Measurements from ENCODE around the gene CRYBG1.

The CRYBG1 gene

GRCh38 chr6:106612671-106613416 is 252.3 kb downstream of the CRYBG1 start:
- no peak for DNase-seq
- Histone ChIP-seq H3K4me3 (ENCODE audit: control insufficient read depth in 1 of 7, extremely low read depth in 1 of 7, insufficient read depth in 4 of 7, low read depth in 2 of 7, low read length in 6 of 7) (no peak overlapping the region), H3K9me3 (ENCODE audit: control extremely low read depth in 1 of 5, control insufficient read depth in 4 of 5, insufficient read depth in 2 of 5, low read depth in 1 of 5, low read length in 4 of 5) (no peaks in the 10 kb centered on the region), H3K4me1 (ENCODE audit: control extremely low read depth in 1 of 4, control insufficient read depth in 4 of 4, insufficient read depth in 4 of 4, low read length in 3 of 4) (peaks cover 0 to 16% (median 2%) of the 10 kb centered on the region in 4 experiments), H3K36me3 (ENCODE audit: control insufficient read depth in 4 of 4, insufficient read depth in 4 of 4, low read length in 3 of 4) (peaks cover 0 to 5% (median 2%) of the 10 kb centered on the region in 4 experiments), H3K27ac (ENCODE audit: insufficient read depth in 1 of 2, low read depth in 1 of 2, low read length in 2 of 2, poor library complexity in 1 of 2, severe bottlenecking in 2 of 2) (no peak overlapping the region), H3K27me3 (replicated peaks in 2 of 5; ENCODE audit: control insufficient read depth in 4 of 5, insufficient read depth in 5 of 5, low read length in 4 of 5) (no peaks in the 10 kb centered on the region)
- 95% methylated on average over 3 of the region's 9 CpGs for WGBS (ENCODE audit: insufficient coverage)
- ChIA-PET CTCF (no interaction called here), POLR2A (no interaction called here)

GRCh38 chr6:106613590-106613989 is 253.1 kb downstream of the CRYBG1 start:
- Histone ChIP-seq H3K9me3 (ENCODE audit: control extremely low read depth in 1 of 5, control insufficient read depth in 4 of 5, insufficient read depth in 2 of 5, low read depth in 1 of 5, low read length in 4 of 5) (no peaks in the 10 kb centered on the region), H3K27ac (ENCODE audit: insufficient read depth in 1 of 2, low read depth in 1 of 2, low read length in 2 of 2, poor library complexity in 1 of 2, severe bottlenecking in 2 of 2) (no peak overlapping the region), H3K4me1 (ENCODE audit: control extremely low read depth in 1 of 4, control insufficient read depth in 4 of 4, insufficient read depth in 4 of 4, low read length in 3 of 4) (peaks cover 0 to 16% (median 2%) of the 10 kb centered on the region in 4 experiments), H3K27me3 (replicated peaks in 2 of 5; ENCODE audit: control insufficient read depth in 4 of 5, insufficient read depth in 5 of 5, low read length in 4 of 5) (no peaks in the 10 kb centered on the region), H3K4me3 (ENCODE audit: control insufficient read depth in 1 of 7, extremely low read depth in 1 of 7, insufficient read depth in 4 of 7, low read depth in 2 of 7, low read length in 6 of 7) (no peak overlapping the region), H3K36me3 (ENCODE audit: control insufficient read depth in 4 of 4, insufficient read depth in 4 of 4, low read length in 3 of 4) (peaks cover 0 to 7% (median 4%) of the 10 kb centered on the region in 4 experiments)
- DNase-seq = no peak
- ChIA-PET CTCF (no interaction called here), POLR2A (no interaction called here)
- WGBS (ENCODE audit: insufficient coverage) = no CpG with 5 or more reads among the region's 1 CpG

- no peak for DNase-seq
- no CpG with 5 or more reads among the region's 1 CpG for WGBS (ENCODE audit: insufficient coverage)
- CTCF ChIA-PET = interaction anchor here (1.0 kb wide), 1 partner anchor 365 kb away, joined by 3 read pairs; no protein-coding TSS in a partner anchor
Observed at GRCh38 chr6:106614166-106614565, 253.6 kb downstream of the CRYBG1 start.

GRCh38 chr6:106614592-106615257 is 254.2 kb downstream of the CRYBG1 start:
- 90% methylated on average over 1 of the region's 3 CpGs for WGBS (ENCODE audit: insufficient coverage)
- Histone ChIP-seq H3K4me1 (ENCODE audit: control extremely low read depth in 1 of 4, control insufficient read depth in 4 of 4, insufficient read depth in 4 of 4, low read length in 3 of 4) (peaks cover 0 to 21% (median 2%) of the 10 kb centered on the region in 4 experiments), H3K27ac (ENCODE audit: insufficient read depth in 1 of 2, low read depth in 1 of 2, low read length in 2 of 2, poor library complexity in 1 of 2, severe bottlenecking in 2 of 2) (no peak overlapping the region), H3K36me3 (ENCODE audit: control insufficient read depth in 4 of 4, insufficient read depth in 4 of 4, low read length in 3 of 4) (peaks cover 0 to 7% (median 4%) of the 10 kb centered on the region in 4 experiments), H3K27me3 (replicated peaks in 2 of 5; ENCODE audit: control insufficient read depth in 4 of 5, insufficient read depth in 5 of 5, low read length in 4 of 5) (no peaks in the 10 kb centered on the region), H3K9me3 (ENCODE audit: control extremely low read depth in 1 of 5, control insufficient read depth in 4 of 5, insufficient read depth in 2 of 5, low read depth in 1 of 5, low read length in 4 of 5) (no peaks in the 10 kb centered on the region), H3K4me3 (ENCODE audit: control insufficient read depth in 1 of 7, extremely low read depth in 1 of 7, insufficient read depth in 4 of 7, low read depth in 2 of 7, low read length in 6 of 7) (no peak overlapping the region)
- POLR2A ChIA-PET = no interaction called here
- CTCF ChIA-PET = interaction anchor here (1.0 kb wide), 1 partner anchor 365 kb away, joined by 3 read pairs; no protein-coding TSS in a partner anchor
- DNase-seq = no peak

More at GRCh38 chr6:106614166-106614565, 253.6 kb downstream of the CRYBG1 start:
- POLR2A ChIA-PET = no interaction called here
- peaks cover 0 to 18% (median 2%) of the 10 kb centered on the region in 4 experiments for H3K4me1 ChIP-seq (ENCODE audit: control extremely low read depth in 1 of 4, control insufficient read depth in 4 of 4, insufficient read depth in 4 of 4, low read length in 3 of 4)
- no peak overlapping the region for H3K4me3 ChIP-seq (ENCODE audit: control insufficient read depth in 1 of 7, extremely low read depth in 1 of 7, insufficient read depth in 4 of 7, low read depth in 2 of 7, low read length in 6 of 7)
- H3K27me3 ChIP-seq (replicated peaks in 2 of 5; ENCODE audit: control insufficient read depth in 4 of 5, insufficient read depth in 5 of 5, low read length in 4 of 5) = no peaks in the 10 kb centered on the region
- H3K27ac ChIP-seq (ENCODE audit: insufficient read depth in 1 of 2, low read depth in 1 of 2, low read length in 2 of 2, poor library complexity in 1 of 2, severe bottlenecking in 2 of 2) = no peak overlapping the region
- H3K9me3 ChIP-seq (ENCODE audit: control extremely low read depth in 1 of 5, control insufficient read depth in 4 of 5, insufficient read depth in 2 of 5, low read depth in 1 of 5, low read length in 4 of 5) = no peaks in the 10 kb centered on the region
- H3K36me3 ChIP-seq (ENCODE audit: control insufficient read depth in 4 of 4, insufficient read depth in 4 of 4, low read length in 3 of 4) = peaks cover 0 to 7% (median 4%) of the 10 kb centered on the region in 4 experiments

- Histone ChIP-seq H3K36me3 (ENCODE audit: control insufficient read depth in 4 of 4, insufficient read depth in 4 of 4, low read length in 3 of 4) (peaks cover under 1 to 7% (median 3%) of the 10 kb centered on the region in 4 experiments), H3K4me1 (ENCODE audit: control extremely low read depth in 1 of 4, control insufficient read depth in 4 of 4, insufficient read depth in 4 of 4, low read length in 3 of 4) (peaks cover 0 to 21% (median 2%) of the 10 kb centered on the region in 4 experiments), H3K27ac (ENCODE audit: insufficient read depth in 1 of 2, low read depth in 1 of 2, low read length in 2 of 2, poor library complexity in 1 of 2, severe bottlenecking in 2 of 2) (no peak overlapping the region), H3K4me3 (ENCODE audit: control insufficient read depth in 1 of 7, extremely low read depth in 1 of 7, insufficient read depth in 4 of 7, low read depth in 2 of 7, low read length in 6 of 7) (no peak overlapping the region), H3K27me3 (replicated peaks in 2 of 5; ENCODE audit: control insufficient read depth in 4 of 5, insufficient read depth in 5 of 5, low read length in 4 of 5) (no peaks in the 10 kb centered on the region), H3K9me3 (ENCODE audit: control extremely low read depth in 1 of 5, control insufficient read depth in 4 of 5, insufficient read depth in 2 of 5, low read depth in 1 of 5, low read length in 4 of 5) (no peaks in the 10 kb centered on the region)
- no peak for DNase-seq
- ChIA-PET POLR2A (interaction anchor here (0.5 kb wide), 1 partner anchor 338 kb away, joined by 4 read pairs; no protein-coding TSS in a partner anchor), CTCF (interaction anchor here (1.1 to 1.5 kb wide), 4 partner anchors 8 to 362 kb away, joined by 3 to 5 read pairs (median 4); no protein-coding TSS in a partner anchor)
Observed at GRCh38 chr6:106617302-106617701, 256.8 kb downstream of the CRYBG1 start.

GRCh38 chr6:106617857-106618256 is 257.3 kb downstream of the CRYBG1 start:
- no peaks in the 10 kb centered on the region for H3K27me3 ChIP-seq (replicated peaks in 2 of 5; ENCODE audit: control insufficient read depth in 4 of 5, insufficient read depth in 5 of 5, low read length in 4 of 5)
- no peak for DNase-seq
- CTCF ChIA-PET = interaction anchor here (1.1 to 1.5 kb wide), 4 partner anchors 8 to 361 kb away, joined by 3 to 5 read pairs (median 4); no protein-coding TSS in a partner anchor
- H3K4me3 ChIP-seq (ENCODE audit: control insufficient read depth in 1 of 7, extremely low read depth in 1 of 7, insufficient read depth in 4 of 7, low read depth in 2 of 7, low read length in 6 of 7) = no peak overlapping the region
- POLR2A ChIA-PET = no interaction called here
- H3K27ac ChIP-seq (ENCODE audit: insufficient read depth in 1 of 2, low read depth in 1 of 2, low read length in 2 of 2, poor library complexity in 1 of 2, severe bottlenecking in 2 of 2) = no peak overlapping the region
- peaks cover 3 to 8% (median 7%) of the 10 kb centered on the region in 4 experiments for H3K36me3 ChIP-seq (ENCODE audit: control insufficient read depth in 4 of 4, insufficient read depth in 4 of 4, low read length in 3 of 4)
- WGBS (ENCODE audit: insufficient coverage) = no CpG with 5 or more reads among the region's 1 CpG
- peaks cover 0 to 21% (median 2%) of the 10 kb centered on the region in 4 experiments for H3K4me1 ChIP-seq (ENCODE audit: control extremely low read depth in 1 of 4, control insufficient read depth in 4 of 4, insufficient read depth in 4 of 4, low read length in 3 of 4)
- peaks cover 0 to 4% (median 0%) of the 10 kb centered on the region in 5 experiments for H3K9me3 ChIP-seq (ENCODE audit: control extremely low read depth in 1 of 5, control insufficient read depth in 4 of 5, insufficient read depth in 2 of 5, low read depth in 1 of 5, low read length in 4 of 5)
